Muscle layer of duodenum (tissue), 2 donors: Measurements from ENCODE around the gene CTNNA2.

Experiments used
- H3K27ac ChIP-seq: one replicate; pipeline ENCODE4 v1.7.0; 2013; ENCODE audit warnings: mild to moderate bottlenecking, low read length
- H3K27me3 ChIP-seq: one replicate; pipeline ENCODE4 v1.7.0; 2013; ENCODE audit warnings: low read depth, mild to moderate bottlenecking, control low read depth, low read length
- H3K36me3 ChIP-seq, 2 donors: one replicate each; pipeline ENCODE4 v1.7.0; 2013; ENCODE audit warnings: low read length in 2 of 2, control low read depth in 1 of 2, mild to moderate bottlenecking in 1 of 2; ENCODE audit not compliant: insufficient read depth in 2 of 2, control insufficient read depth in 1 of 2
- H3K4me1 ChIP-seq, 2 donors: one replicate each; pipeline ENCODE4 v1.7.0; 2013; ENCODE audit warnings: low read length in 2 of 2, mild to moderate bottlenecking in 2 of 2, control low read depth in 1 of 2, moderate library complexity in 1 of 2; ENCODE audit not compliant: insufficient read depth in 2 of 2, control insufficient read depth in 1 of 2
- H3K4me3 ChIP-seq, 2 donors: one replicate each; pipeline ENCODE4 v1.7.0; 2013; ENCODE audit warnings: low read length in 2 of 2, low read depth in 1 of 2, mild to moderate bottlenecking in 1 of 2
- H3K9me3 ChIP-seq, 2 donors: one replicate each; pipeline ENCODE4 v1.7.0; 2013; ENCODE audit warnings: low read length in 2 of 2, control low read depth in 1 of 2, mild to moderate bottlenecking in 1 of 2; ENCODE audit not compliant: control insufficient read depth in 1 of 2
- donor health status: healthy.

The CTNNA2 gene

DNA sequence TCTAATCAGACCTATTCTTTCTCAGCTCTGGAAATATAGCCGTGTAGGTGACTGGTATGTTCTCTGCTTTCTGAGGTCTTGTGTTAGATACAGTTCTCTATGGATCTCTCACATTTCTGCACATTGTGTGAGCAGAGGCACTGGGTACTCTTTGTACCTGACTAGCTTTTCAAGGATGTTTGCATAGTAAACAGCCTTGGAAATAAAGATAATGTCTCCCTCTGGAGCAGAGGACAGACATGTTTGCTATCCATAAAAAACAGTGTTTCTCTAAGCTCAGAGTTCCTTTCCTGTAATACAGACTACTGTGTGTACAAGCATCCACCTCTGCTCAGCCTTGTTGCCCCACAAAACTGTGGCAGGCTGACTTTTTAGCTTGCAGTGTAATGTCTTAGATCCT is 279.2 kb downstream of the CTNNA2 start:
- Histone ChIP-seq H3K4me3 (no peak overlapping the region), H3K36me3 (no peaks in the 10 kb centered on the region), H3K4me1 (no peaks in the 10 kb centered on the region), H3K27ac (no peak overlapping the region), H3K9me3 (no peaks in the 10 kb centered on the region), H3K27me3 (no peaks in the 10 kb centered on the region)

DNA sequence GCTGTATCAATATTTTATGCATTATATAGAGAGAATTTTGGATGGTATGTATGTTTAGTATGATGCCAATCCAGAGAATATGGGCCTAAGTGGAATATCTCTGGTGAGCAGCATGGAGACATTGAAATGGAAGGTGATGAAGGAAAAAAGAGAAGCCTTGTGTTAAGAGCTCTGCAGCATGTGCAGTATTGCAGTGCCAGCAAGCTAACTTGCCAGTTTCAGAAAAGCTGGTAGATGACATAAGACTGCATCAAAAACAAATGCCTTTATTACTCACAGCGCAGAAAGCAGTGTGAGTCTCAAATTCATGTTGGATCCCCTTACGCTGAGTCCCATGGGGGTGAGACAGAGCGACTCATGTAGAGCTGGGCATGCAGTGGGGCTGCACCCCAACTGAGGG is 280.2 kb downstream of the CTNNA2 start:
- no peaks in the 10 kb centered on the region for H3K9me3 ChIP-seq
- H3K4me1 ChIP-seq: no peaks in the 10 kb centered on the region
- H3K27me3 ChIP-seq: no peaks in the 10 kb centered on the region
- H3K4me3 ChIP-seq: no peak overlapping the region
- no peak overlapping the region for H3K27ac ChIP-seq
- H3K36me3 ChIP-seq: no peaks in the 10 kb centered on the region

- Histone ChIP-seq H3K36me3 (no peaks in the 10 kb centered on the region), H3K4me1 (no peaks in the 10 kb centered on the region), H3K4me3 (no peak overlapping the region), H3K9me3 (no peaks in the 10 kb centered on the region), H3K27me3 (no peaks in the 10 kb centered on the region), H3K27ac (no peak overlapping the region)
Measured at GRCh38 chr2:79796641-79797040, 283.8 kb downstream of the CTNNA2 start.

DNA sequence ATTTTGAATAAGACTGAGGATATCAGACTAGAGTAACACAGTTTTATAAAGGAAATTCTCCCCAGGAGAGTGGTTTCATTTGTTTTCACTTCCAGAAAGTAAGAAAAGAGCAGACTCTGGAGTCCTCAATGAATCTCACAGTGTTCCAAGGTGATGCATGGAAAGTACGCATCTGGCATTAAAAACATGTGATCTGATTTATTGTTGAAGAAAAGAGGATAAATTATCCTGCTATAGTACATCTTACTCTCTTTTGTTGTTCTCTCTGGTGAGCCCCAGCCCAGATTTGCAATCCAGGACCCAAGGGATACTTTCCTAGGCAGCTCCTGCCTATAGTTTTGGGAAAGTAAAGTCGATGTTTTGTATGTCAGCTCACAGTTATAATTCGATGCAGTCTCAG is 285.9 kb downstream of the CTNNA2 start:
- Histone ChIP-seq H3K27me3 (no peaks in the 10 kb centered on the region), H3K4me1 (no peaks in the 10 kb centered on the region), H3K36me3 (no peaks in the 10 kb centered on the region), H3K27ac (no peak overlapping the region), H3K4me3 (no peak overlapping the region), H3K9me3 (no peaks in the 10 kb centered on the region)

GRCh38 chr2:79799729-79800128 is 286.9 kb downstream of the CTNNA2 start:
- no peak overlapping the region for H3K4me3 ChIP-seq
- no peaks in the 10 kb centered on the region for H3K36me3 ChIP-seq
- H3K27ac ChIP-seq: no peak overlapping the region
- no peaks in the 10 kb centered on the region for H3K27me3 ChIP-seq
- no peaks in the 10 kb centered on the region for H3K4me1 ChIP-seq
- no peaks in the 10 kb centered on the region for H3K9me3 ChIP-seq

DNA sequence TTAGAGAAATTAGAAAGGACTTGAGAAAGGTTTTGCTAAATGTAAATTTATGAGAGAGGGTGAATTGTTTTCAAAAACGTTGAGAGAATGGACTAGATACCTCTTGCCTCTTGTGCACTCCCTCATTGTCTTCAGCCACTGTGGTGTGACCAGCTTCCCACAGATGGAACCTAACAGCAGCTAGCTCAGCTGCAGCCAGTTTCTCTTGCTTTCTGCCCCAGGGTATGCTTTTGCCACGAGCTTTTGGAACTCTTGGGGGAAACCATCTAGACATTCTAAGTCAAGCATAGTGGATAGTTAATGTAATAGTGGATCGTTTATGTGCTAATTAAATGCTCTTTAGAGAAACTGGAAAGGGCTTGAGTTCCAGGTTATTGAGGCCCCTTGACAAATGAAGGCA is 288.2 kb downstream of the CTNNA2 start:
- Histone ChIP-seq H3K9me3 (no peaks in the 10 kb centered on the region), H3K36me3 (no peaks in the 10 kb centered on the region), H3K4me3 (no peak overlapping the region), H3K27me3 (no peaks in the 10 kb centered on the region), H3K27ac (no peak overlapping the region), H3K4me1 (no peaks in the 10 kb centered on the region)

GRCh38 chr2:79817288-79817687 is 304.4 kb downstream of the CTNNA2 start:
- Histone ChIP-seq H3K36me3 (no peaks in the 10 kb centered on the region), H3K4me3 (no peak overlapping the region), H3K4me1 (no peaks in the 10 kb centered on the region), H3K9me3 (no peaks in the 10 kb centered on the region), H3K27ac (no peak overlapping the region), H3K27me3 (no peaks in the 10 kb centered on the region)

- Histone ChIP-seq H3K4me3 (no peak overlapping the region), H3K27me3 (no peaks in the 10 kb centered on the region), H3K9me3 (no peaks in the 10 kb centered on the region), H3K27ac (no peak overlapping the region), H3K4me1 (no peaks in the 10 kb centered on the region), H3K36me3 (no peaks in the 10 kb centered on the region)
Measured at GRCh38 chr2:79820281-79820680, 307.4 kb downstream of the CTNNA2 start.

GRCh38 chr2:79822136-79822535 is 309.3 kb downstream of the CTNNA2 start:
- Histone ChIP-seq H3K36me3 (no peaks in the 10 kb centered on the region), H3K9me3 (no peaks in the 10 kb centered on the region), H3K4me3 (no peak overlapping the region), H3K27ac (no peak overlapping the region), H3K4me1 (no peaks in the 10 kb centered on the region), H3K27me3 (no peaks in the 10 kb centered on the region)

DNA sequence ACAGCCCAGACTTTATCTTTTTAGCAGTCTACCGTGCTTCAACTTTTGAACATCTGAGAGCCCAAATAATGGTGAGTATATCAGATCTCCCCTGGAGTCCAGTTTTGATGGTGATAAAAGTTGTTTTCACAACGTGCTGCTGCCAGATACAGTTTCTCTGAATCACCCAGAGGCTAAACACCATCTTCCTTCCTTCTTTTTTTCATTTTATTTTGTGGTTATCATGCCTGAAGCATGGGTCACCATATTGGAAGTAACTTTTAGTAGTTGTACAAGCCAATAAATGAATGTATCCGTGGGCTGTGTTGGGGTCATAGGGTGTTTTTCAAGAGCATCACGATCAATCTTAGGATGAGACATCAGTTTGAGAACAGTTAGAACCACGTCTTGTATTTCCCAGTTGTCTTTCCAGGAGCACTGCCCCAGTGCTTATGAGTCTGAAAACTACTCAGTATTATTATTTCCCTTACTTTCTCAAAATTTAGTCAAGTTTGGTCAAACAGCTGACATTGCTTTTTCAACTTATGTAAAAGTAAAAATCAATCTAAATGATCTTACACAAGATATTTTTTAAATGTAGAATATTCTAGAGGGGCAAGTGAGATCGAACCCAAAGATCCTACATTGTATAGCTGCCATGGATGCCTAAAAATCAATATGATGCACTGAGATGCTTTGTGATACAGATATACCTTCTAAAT is 311.4 kb downstream of the CTNNA2 start:
- Histone ChIP-seq H3K27me3 (no peaks in the 10 kb centered on the region), H3K4me1 (no peaks in the 10 kb centered on the region), H3K36me3 (no peaks in the 10 kb centered on the region), H3K4me3 (no peak overlapping the region), H3K9me3 (no peaks in the 10 kb centered on the region), H3K27ac (no peak overlapping the region)

DNA sequence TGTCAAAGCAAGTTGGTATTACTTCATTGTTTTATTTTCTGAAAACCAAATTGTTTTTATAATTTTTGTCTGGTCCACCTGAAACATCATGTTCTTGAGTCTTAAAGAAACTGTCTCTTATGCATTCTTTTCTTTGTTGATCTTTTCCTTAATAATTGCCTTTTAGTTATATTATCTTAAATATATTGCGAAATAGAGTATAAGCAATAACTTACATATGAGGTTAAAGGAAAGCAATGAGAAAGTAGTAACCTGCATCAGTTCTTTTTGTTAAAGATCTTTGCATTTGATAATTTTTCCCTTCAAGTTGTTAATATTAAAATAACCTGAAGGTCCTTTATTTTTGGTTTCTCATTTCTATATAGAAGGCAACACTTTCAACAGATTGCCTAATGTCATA is 315.0 kb downstream of the CTNNA2 start:
- Histone ChIP-seq H3K4me3 (no peak overlapping the region), H3K4me1 (no peaks in the 10 kb centered on the region), H3K36me3 (no peaks in the 10 kb centered on the region), H3K27ac (no peak overlapping the region), H3K9me3 (no peaks in the 10 kb centered on the region), H3K27me3 (no peaks in the 10 kb centered on the region)

GRCh38 chr2:79830501-79830900 is 317.6 kb downstream of the CTNNA2 start:
- Histone ChIP-seq H3K27me3 (no peaks in the 10 kb centered on the region), H3K4me1 (no peaks in the 10 kb centered on the region), H3K4me3 (no peak overlapping the region), H3K9me3 (no peaks in the 10 kb centered on the region), H3K36me3 (no peaks in the 10 kb centered on the region), H3K27ac (no peak overlapping the region)
